GM23338 (cell line): Measurements from ENCODE around the gene COL6A1.

Source experiments
- CREB1 ChIP-seq: fragments of 250-450 bp; sonication (Bioruptor Pico); IDR thresholded peaks from 2 replicates; pipeline ENCODE4 v1.5.0; 2020; ENCODE audit warnings: low read depth, mild to moderate bottlenecking, moderate library complexity
- CTCF ChIP-seq, 2 experiments: fragments of 200-600 bp in 1 of 2; sonication (generic) in 1 of 2; conservative IDR thresholded peaks; 2 replicates each; pipeline versions ENCODE4 v1.5.1 to v1.6.1; 2016 to 2017; ENCODE audit warnings: antibody characterized with exemption in 2 of 2, low read depth in 2 of 2, mild to moderate bottlenecking in 2 of 2, moderate library complexity in 1 of 2
- ETS1 ChIP-seq: IDR thresholded peaks from 2 replicates; pipeline ENCODE4 v1.6.1; 2016; ENCODE audit warnings: antibody characterized with exemption
- EZH2 ChIP-seq: fragments of 200-600 bp; sonication (generic); IDR thresholded peaks from one replicate; pipeline ENCODE4 v1.8.0; 2017; ENCODE audit warnings: antibody characterized with exemption, mild to moderate bottlenecking, low read depth; ENCODE audit not compliant: unreplicated experiment
- EZH2phosphoT487 ChIP-seq: fragments of 200-600 bp; sonication (generic); IDR thresholded peaks from one replicate; pipeline ENCODE4 v1.8.1; 2018; ENCODE audit warnings: antibody characterized with exemption; ENCODE audit not compliant: unreplicated experiment
- JUNB ChIP-seq: IDR thresholded peaks from one replicate; pipeline ENCODE4 v1.6.1; 2016; ENCODE audit warnings: antibody characterized with exemption; ENCODE audit not compliant: unreplicated experiment
- POLR2AphosphoS5 ChIP-seq: IDR thresholded peaks from 2 replicates; pipeline ENCODE4 v1.6.1; 2016; ENCODE audit warnings: antibody characterized with exemption, low read depth
- REST ChIP-seq: IDR thresholded peaks from one replicate; pipeline ENCODE4 v1.6.1; 2018; ENCODE audit warnings: antibody characterized with exemption; ENCODE audit not compliant: unreplicated experiment
- STAT1 ChIP-seq: IDR thresholded peaks from one replicate; pipeline ENCODE4 v1.6.1; 2016; ENCODE audit warnings: antibody characterized with exemption; ENCODE audit not compliant: unreplicated experiment
- ZNF462 ChIP-seq: fragments of 250-450 bp; sonication (Bioruptor Pico); IDR thresholded peaks from 2 replicates; pipeline ENCODE4 v1.5.0; 2020; ENCODE audit warnings: mild to moderate bottlenecking, moderate library complexity

- TF ChIP-seq CTCF (conservative IDR thresholded peaks at IDR 0.05; ENCODE audit: low read depth in 2 of 2) (no peak), EZH2phosphoT487 (no peak), POLR2AphosphoS5 (no peak), EZH2 (no peak), REST (no peak), STAT1 (no peak), CREB1 (CRISPR knock-in tag) (no peak), ETS1 (no peak), ZNF462 (CRISPR knock-in tag) (no peak), JUNB (no peak)
Observed at GRCh38 chr21:45989355-45990048, 7.9 kb downstream of the COL6A1 start.
